Panc1 (cell line): ENCODE data around the gene ETF1. TPM values are rescaled to one million over a fixed set of nuclear protein-coding genes. Genes with fewer than 3 reads are reported as not detected.

ENCODE experiments used
- ATAC-seq: fragments of 200-7000 bp; cut with Tn5 transposase; 2 replicates; pipeline ENCODE4 v1.9.1; 2020; ENCODE audit warnings: mild to moderate bottlenecking, moderate library complexity
- BruUV-seq: library from RNA; stranded (reverse); fragments of 400-500 nt; replicated peaks from 2 replicates; lab custom pipeline; 2021; lab: Mats Ljungman, UMichigan
- CTCF ChIA-PET: fragments of 300-600 bp; sonication (Branson Sonifier 250); formaldehyde crosslinking; loops from one replicate; lab custom pipeline; 2022; ENCODE audit warnings: antibody characterized with exemption; lab: Charles Lee
- POLR2A ChIA-PET: fragments of 300-600 bp; sonication (Branson Sonifier 250); formaldehyde crosslinking; loops from one replicate; lab custom pipeline; 2022; ENCODE audit warnings: antibody characterized with exemption; lab: Charles Lee
- DNase-seq: peaks from one replicate; pipeline ENCODE4 v3.0.0-alpha.2; 2010; ENCODE audit warnings: low read depth, low spot score
- H3K27ac ChIP-seq: 2 replicates; pipeline ENCODE4 v1.5.1; 2011; ENCODE audit warnings: mild to moderate bottlenecking, low read length, inconsistent platforms
- H3K27me3 ChIP-seq: fragments of 200-500 bp; sonication (Bioruptor generic); 2 replicates; pipeline ENCODE4 v1.6.0; 2014; ENCODE audit warnings: low read length, inconsistent platforms; ENCODE audit not compliant: control insufficient read depth, insufficient read depth
- H3K36me3 ChIP-seq: fragments of 200-500 bp; sonication (Bioruptor generic); 2 replicates; pipeline ENCODE4 v1.5.1; 2014; ENCODE audit warnings: inconsistent platforms, mild to moderate bottlenecking, low read length, moderate library complexity; ENCODE audit not compliant: control insufficient read depth, insufficient read depth
- H3K4me1 ChIP-seq: 2 replicates; pipeline ENCODE4 v1.5.1; 2011; ENCODE audit warnings: inconsistent platforms, mild to moderate bottlenecking, low read length, moderate library complexity; ENCODE audit not compliant: control insufficient read depth, insufficient read depth
- H3K4me3 ChIP-seq, 2 experiments: 2 replicates each; pipeline ENCODE4 v1.5.1; 2011 to 2012; ENCODE audit warnings: low read depth in 2 of 2, low read length in 2 of 2, mild to moderate bottlenecking in 2 of 2, inconsistent platforms in 1 of 2, moderate library complexity in 1 of 2
- H3K9me3 ChIP-seq: fragments of 200-500 bp; sonication (Bioruptor generic); 2 replicates; pipeline ENCODE4 v1.5.1; 2014; ENCODE audit warnings: low read depth, mild to moderate bottlenecking, inconsistent platforms, low read length, moderate library complexity; ENCODE audit not compliant: control insufficient read depth, insufficient read depth
- POLR2AphosphoS5 ChIP-seq: IDR thresholded peaks from 2 replicates; pipeline ENCODE4 v1.6.1; 2012; ENCODE audit warnings: mild to moderate bottlenecking, low read depth, low read length, moderate library complexity
- SIN3A ChIP-seq: IDR thresholded peaks from 2 replicates; pipeline ENCODE4 v1.6.1; 2012; ENCODE audit warnings: low read depth, mild to moderate bottlenecking, low read length, moderate library complexity, borderline replicate concordance; ENCODE audit not compliant: insufficient read depth
- TCF7L2 ChIP-seq: IDR thresholded peaks from 2 replicates; pipeline ENCODE4 v1.6.1; 2011; ENCODE audit warnings: mild to moderate bottlenecking, low read depth, low read length, inconsistent platforms
- in situ Hi-C: cut with HindIII; loops from 2 replicates; pipeline ENCODE4 v1.10.0; 2016; ENCODE audit warnings: low sequenced_read_pairs, low pct_unique_long_range_greater_than_20kb
- intact Hi-C: fragments of 100-400 bp; cut with micrococcal nuclease; formaldehyde crosslinking; loops from one replicate; pipeline ENCODE4 v1.10.0; 2022; ENCODE audit not compliant: unreplicated experiment
- total RNA-seq: library from RNA; stranded (reverse); gene quantifications from one replicate; pipeline ENCODE4 v1.2.1, GENCODE V29; 2021; ENCODE audit not compliant: unreplicated experiment
- TF ChIP-seq, protein P1 (sequence below): fragments of 450-650 bp; IDR thresholded peaks from 2 replicates; pipeline ENCODE4 v1.5.1; 2017; ENCODE audit warnings: mild to moderate bottlenecking
- TF ChIP-seq, protein P2 (sequence below), 2 experiments: IDR thresholded peaks; 2 replicates each; pipeline ENCODE4 v1.6.1; 2011 to 2012; ENCODE audit warnings: low read depth in 2 of 2, control low read depth in 1 of 2, low read length in 1 of 2, mild to moderate bottlenecking in 1 of 2, moderate library complexity in 1 of 2; ENCODE audit not compliant: insufficient read depth in 1 of 2

ETF1 gene
- total RNA-seq, 1 experiment from 2014 or later, result 168 TPM

DNA sequence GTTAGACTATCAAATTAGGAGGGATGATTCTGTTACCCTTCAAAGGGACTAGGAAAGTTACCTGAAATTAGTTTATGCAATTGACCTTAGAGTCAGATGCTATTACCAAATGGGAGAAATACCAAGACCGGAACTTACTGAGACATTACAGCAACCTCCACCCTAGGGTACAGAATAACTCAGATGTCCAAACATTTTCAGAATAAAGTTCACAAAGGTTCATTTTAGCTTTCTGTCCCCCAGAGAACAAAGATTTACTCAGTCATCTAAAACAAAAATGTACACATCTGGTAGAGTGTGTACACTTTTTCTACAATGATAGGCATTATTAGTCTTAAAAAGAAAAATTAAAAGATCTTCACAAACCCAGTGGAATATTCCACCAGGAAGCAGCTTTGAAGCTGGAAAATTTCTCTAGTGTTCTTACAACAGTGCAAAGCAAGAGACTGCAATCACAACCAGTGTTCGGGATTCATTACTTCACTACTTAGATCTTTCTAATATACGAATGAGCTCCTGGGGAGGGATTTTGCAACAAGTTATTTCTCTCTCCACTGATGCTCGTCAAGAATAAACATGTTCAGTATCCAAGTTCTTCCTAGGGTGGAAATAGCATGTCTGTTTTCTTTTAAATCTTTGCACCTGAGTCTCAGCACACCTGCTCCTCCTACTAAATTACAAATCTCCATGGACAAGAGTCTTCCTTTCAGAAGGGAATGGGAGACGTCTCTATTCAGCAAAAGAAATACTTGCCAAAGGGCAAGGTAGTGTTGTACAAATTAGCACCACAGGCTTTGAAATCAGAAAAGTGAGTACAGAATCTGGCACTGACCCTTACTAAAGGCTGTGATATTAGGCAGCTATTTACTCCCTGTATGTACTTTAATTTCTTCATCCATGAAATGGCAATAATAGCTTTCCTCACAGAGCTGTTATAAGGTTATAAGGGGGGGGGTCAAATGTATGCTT lies 8.8 kb downstream of the ETF1 start:
- ChIA-PET POLR2A (interaction anchor here (0.6 kb wide), 1 partner anchor 71 kb away, joined by 19 read pairs; no protein-coding TSS in a partner anchor), CTCF (no interaction called here)
- no peaks in the 10 kb centered on the region for H3K9me3 ChIP-seq
- BruUV-seq, result TSS peak; percentile 10
- H3K4me1 ChIP-seq, result peaks cover 15% of the 10 kb centered on the region
- ATAC-seq (no peak), DNase-seq (no peak)
- H3K36me3 ChIP-seq, result peaks cover 22% of the 10 kb centered on the region
- intact Hi-C loops, result no loop called here
- no peak overlapping the region for H3K4me3 ChIP-seq
- no peaks in the 10 kb centered on the region for H3K27me3 ChIP-seq
- TF ChIP-seq, protein P1, sequence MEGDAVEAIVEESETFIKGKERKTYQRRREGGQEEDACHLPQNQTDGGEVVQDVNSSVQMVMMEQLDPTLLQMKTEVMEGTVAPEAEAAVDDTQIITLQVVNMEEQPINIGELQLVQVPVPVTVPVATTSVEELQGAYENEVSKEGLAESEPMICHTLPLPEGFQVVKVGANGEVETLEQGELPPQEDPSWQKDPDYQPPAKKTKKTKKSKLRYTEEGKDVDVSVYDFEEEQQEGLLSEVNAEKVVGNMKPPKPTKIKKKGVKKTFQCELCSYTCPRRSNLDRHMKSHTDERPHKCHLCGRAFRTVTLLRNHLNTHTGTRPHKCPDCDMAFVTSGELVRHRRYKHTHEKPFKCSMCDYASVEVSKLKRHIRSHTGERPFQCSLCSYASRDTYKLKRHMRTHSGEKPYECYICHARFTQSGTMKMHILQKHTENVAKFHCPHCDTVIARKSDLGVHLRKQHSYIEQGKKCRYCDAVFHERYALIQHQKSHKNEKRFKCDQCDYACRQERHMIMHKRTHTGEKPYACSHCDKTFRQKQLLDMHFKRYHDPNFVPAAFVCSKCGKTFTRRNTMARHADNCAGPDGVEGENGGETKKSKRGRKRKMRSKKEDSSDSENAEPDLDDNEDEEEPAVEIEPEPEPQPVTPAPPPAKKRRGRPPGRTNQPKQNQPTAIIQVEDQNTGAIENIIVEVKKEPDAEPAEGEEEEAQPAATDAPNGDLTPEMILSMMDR, result no peak
- TF ChIP-seq, protein P2, sequence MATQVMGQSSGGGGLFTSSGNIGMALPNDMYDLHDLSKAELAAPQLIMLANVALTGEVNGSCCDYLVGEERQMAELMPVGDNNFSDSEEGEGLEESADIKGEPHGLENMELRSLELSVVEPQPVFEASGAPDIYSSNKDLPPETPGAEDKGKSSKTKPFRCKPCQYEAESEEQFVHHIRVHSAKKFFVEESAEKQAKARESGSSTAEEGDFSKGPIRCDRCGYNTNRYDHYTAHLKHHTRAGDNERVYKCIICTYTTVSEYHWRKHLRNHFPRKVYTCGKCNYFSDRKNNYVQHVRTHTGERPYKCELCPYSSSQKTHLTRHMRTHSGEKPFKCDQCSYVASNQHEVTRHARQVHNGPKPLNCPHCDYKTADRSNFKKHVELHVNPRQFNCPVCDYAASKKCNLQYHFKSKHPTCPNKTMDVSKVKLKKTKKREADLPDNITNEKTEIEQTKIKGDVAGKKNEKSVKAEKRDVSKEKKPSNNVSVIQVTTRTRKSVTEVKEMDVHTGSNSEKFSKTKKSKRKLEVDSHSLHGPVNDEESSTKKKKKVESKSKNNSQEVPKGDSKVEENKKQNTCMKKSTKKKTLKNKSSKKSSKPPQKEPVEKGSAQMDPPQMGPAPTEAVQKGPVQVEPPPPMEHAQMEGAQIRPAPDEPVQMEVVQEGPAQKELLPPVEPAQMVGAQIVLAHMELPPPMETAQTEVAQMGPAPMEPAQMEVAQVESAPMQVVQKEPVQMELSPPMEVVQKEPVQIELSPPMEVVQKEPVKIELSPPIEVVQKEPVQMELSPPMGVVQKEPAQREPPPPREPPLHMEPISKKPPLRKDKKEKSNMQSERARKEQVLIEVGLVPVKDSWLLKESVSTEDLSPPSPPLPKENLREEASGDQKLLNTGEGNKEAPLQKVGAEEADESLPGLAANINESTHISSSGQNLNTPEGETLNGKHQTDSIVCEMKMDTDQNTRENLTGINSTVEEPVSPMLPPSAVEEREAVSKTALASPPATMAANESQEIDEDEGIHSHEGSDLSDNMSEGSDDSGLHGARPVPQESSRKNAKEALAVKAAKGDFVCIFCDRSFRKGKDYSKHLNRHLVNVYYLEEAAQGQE (IDR thresholded peaks at IDR 0.05; ENCODE audit: insufficient read depth in 1 of 2, low read depth in 2 of 2, low read length in 1 of 2), result no peak
- TF ChIP-seq SIN3A (no peak), POLR2AphosphoS5 (peak; percentile 34; the same call in 1 of the 2 replicates), TCF7L2 (no peak)
- H3K27ac ChIP-seq, result no peak overlapping the region
- in situ Hi-C loops, result no loop called here

DNA sequence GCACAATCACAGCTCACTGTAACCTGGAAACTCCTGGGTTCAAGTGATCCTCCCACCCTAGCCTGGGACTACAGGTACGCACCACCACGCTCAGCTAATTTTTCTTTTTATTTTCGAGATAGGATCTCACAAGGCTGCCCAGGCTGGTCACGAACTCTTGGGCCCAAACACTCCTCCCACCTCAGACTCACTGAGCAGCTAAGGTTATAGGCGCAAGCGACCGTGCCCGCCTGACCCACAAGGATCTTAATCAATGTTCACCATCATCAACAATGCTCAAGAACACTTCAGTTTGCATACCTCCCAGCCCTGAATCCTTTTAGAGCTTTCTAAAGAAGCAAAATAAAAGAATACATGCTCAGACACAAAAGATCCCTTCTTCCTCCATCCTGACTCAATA lies 13.2 kb downstream of the ETF1 start:
- Histone ChIP-seq H3K4me1 (peaks cover 16% of the 10 kb centered on the region; the same call in 1 of the 2 replicates), H3K27me3 (no peaks in the 10 kb centered on the region), H3K9me3 (no peaks in the 10 kb centered on the region), H3K27ac (no peak overlapping the region), H3K36me3 (peaks cover 3% of the 10 kb centered on the region; the same call in 1 of the 2 replicates), H3K4me3 (no peak overlapping the region)
- ATAC-seq, result no peak
- no TSS peak for BruUV-seq
- TF ChIP-seq TCF7L2, result no peak
- TF ChIP-seq, protein P2 (IDR thresholded peaks at IDR 0.05; ENCODE audit: insufficient read depth in 1 of 2, low read depth in 2 of 2, low read length in 1 of 2), result no peak
- TF ChIP-seq POLR2AphosphoS5, result no peak
- TF ChIP-seq, protein P1, result no peak
- TF ChIP-seq SIN3A, result no peak
- DNase-seq, result no peak
- in situ Hi-C loops (no loop called here), intact Hi-C loops (no loop called here)
- ChIA-PET POLR2A (interaction anchor here (0.5 to 0.7 kb wide), 2 partner anchors 16 to 176 kb away, joined by 3 read pairs; no protein-coding TSS in a partner anchor), CTCF (interaction anchor here (0.5 kb wide), 1 partner anchor 18 kb away, joined by 6 read pairs; no protein-coding TSS in a partner anchor)
